GM12878 (cell line): ENCODE measurements around the gene NFKB2. TPM values are rescaled to one million over a fixed set of nuclear protein-coding genes. Genes with fewer than 3 reads are reported as not detected.

ENCODE experiments used
- CHD1 ChIP-seq: IDR thresholded peaks from 2 replicates; pipeline ENCODE4 v1.6.1; 2012; ENCODE audit warnings: low read depth, low read length, improper control_type of control experiment
- EGR1 ChIP-seq, 2 experiments: IDR thresholded peaks; 1 replicate in 1 of 2; 2 replicates in 1 of 2; pipeline ENCODE4 v1.6.1; 2011 to 2012; ENCODE audit warnings: low read depth in 2 of 2, low read length in 2 of 2, borderline replicate concordance in 1 of 2, mild to moderate bottlenecking in 1 of 2, moderate library complexity in 1 of 2
- ELK1 ChIP-seq: IDR thresholded peaks from 2 replicates; pipeline ENCODE4 v1.6.1; 2012; ENCODE audit warnings: low read depth, low read length, improper control_type of control experiment
- GABPA ChIP-seq: IDR thresholded peaks from 2 replicates; pipeline ENCODE4 v1.6.1; 2014; ENCODE audit warnings: antibody characterized with exemption, low read depth, mild to moderate bottlenecking, inconsistent platforms
- HDAC2 ChIP-seq: fragments of 200-600 bp; sonication (generic); IDR thresholded peaks from 2 replicates; pipeline ENCODE4 v1.6.1; 2017
- IRF3 ChIP-seq: fragments of 450-650 bp; IDR thresholded peaks from 2 replicates; pipeline ENCODE4 v1.6.1; 2014; ENCODE audit warnings: mild to moderate bottlenecking
- NFYA ChIP-seq: IDR thresholded peaks from 2 replicates; pipeline ENCODE4 v1.6.1; 2011; ENCODE audit warnings: low read depth, mild to moderate bottlenecking, low read length, improper control_type of control experiment, borderline replicate concordance
- NR2C1 ChIP-seq: fragments of 450-650 bp; IDR thresholded peaks from 2 replicates; pipeline ENCODE4 v1.6.1; 2017; ENCODE audit warnings: antibody characterized with exemption, mild to moderate bottlenecking, moderate library complexity
- RB1 ChIP-seq: fragments of 450-650 bp; formaldehyde crosslinking; IDR thresholded peaks from 2 replicates; pipeline ENCODE4 v1.6.1; 2017; ENCODE audit warnings: mild to moderate bottlenecking, borderline replicate concordance
- RELB ChIP-seq: fragments of 450-650 bp; IDR thresholded peaks from 2 replicates; pipeline ENCODE4 v1.6.1; 2017; ENCODE audit warnings: low read depth, mild to moderate bottlenecking, moderate library complexity
- STAT3 ChIP-seq: IDR thresholded peaks from 2 replicates; pipeline ENCODE4 v1.6.1; 2011; ENCODE audit warnings: low read depth, low read length, improper control_type of control experiment
- TARDBP ChIP-seq: IDR thresholded peaks from 2 replicates; pipeline ENCODE4 v1.6.1; 2016; ENCODE audit warnings: borderline replicate concordance
- TBL1XR1 ChIP-seq: IDR thresholded peaks from 2 replicates; pipeline ENCODE4 v1.6.1; 2012; ENCODE audit warnings: low read depth, low read length, improper control_type of control experiment
- TCF3 ChIP-seq: IDR thresholded peaks from 2 replicates; pipeline ENCODE4 v1.6.1; 2012; ENCODE audit warnings: low read depth, mild to moderate bottlenecking, low read length, borderline replicate concordance; ENCODE audit not compliant: insufficient read depth
- USF2 ChIP-seq: IDR thresholded peaks from 2 replicates; pipeline ENCODE4 v1.6.1; 2011; ENCODE audit warnings: low read depth, low read length, improper control_type of control experiment, borderline replicate concordance
- YBX1 ChIP-seq: fragments of 450-650 bp; IDR thresholded peaks from 2 replicates; pipeline ENCODE4 v1.6.1; 2016; ENCODE audit warnings: antibody characterized with exemption
- polyA plus RNA-seq, 11 experiments: library from polyadenylated mRNA; depleted of rRNA in 4 of 11; unstranded in 6 of 11; stranded (reverse) in 5 of 11; fragments of >200 nt; fragmentation: Nextera tagmentation in 4 of 11; fragmentation: Illumina TruSeq in 1 of 11; extraction: Ambion mirVana in 4 of 11; extraction: Trizol in 1 of 11; gene quantifications; 1 replicate in 1 of 11; 2 replicates in 10 of 11; pipeline versions ENCODE4 v1.2.1 to v1.2.3, GENCODE V29; 2011 to 2016; ENCODE audit warnings: inconsistent platforms in 2 of 11, missing spikeins in 2 of 11, low read depth in 1 of 11
- total RNA-seq, 4 experiments: library from RNA; depleted of rRNA in 3 of 4; stranded (reverse); fragments of >200 nt in 3 of 4; fragmentation: Illumina TruSeq in 1 of 4; extraction: Trizol in 1 of 4; gene quantifications; 2 replicates each; pipeline versions ENCODE4 v1.2.1 to v1.2.3, GENCODE V29; 2013 to 2021

Gene NFKB2
- total and polyA plus RNA-seq, 10 of the 15 experiments (the other 5 are each of a cell fraction or from before 2014, with no cell fraction given) = 0.56 to 144 (median 49.4) TPM

- TF ChIP-seq ELK1 = no peak
- TF ChIP-seq USF2 = no peak
- no peak for TF ChIP-seq IRF3
- no peak for TF ChIP-seq GABPA
- no peak for TF ChIP-seq CHD1
- TF ChIP-seq TCF3 = 0 out of 2 replicates have a peak, but pooled peaks have one; percentile 14
- peak; percentile 95 for TF ChIP-seq RELB
- no peak for TF ChIP-seq TBL1XR1
- no peak for TF ChIP-seq HDAC2
- TF ChIP-seq YBX1 = no peak
- TF ChIP-seq TARDBP = no peak
- peak; percentile 6; the same call in 1 of the 2 replicates for TF ChIP-seq NR2C1
- 0 out of 3 replicates have a peak, but pooled peaks of 1 of the 2 experiments have one; percentile 49 for TF ChIP-seq EGR1 (IDR thresholded peaks at IDR 0.05; ENCODE audit: borderline replicate concordance in 1 of 2, low read depth in 2 of 2, low read length in 2 of 2)
- peak; percentile 72; the same call in 1 of the 2 replicates for TF ChIP-seq RB1
- no peak for TF ChIP-seq STAT3
- TF ChIP-seq NFYA = no peak
Observed at GRCh38 chr10:102395400-102396316, at the start of gene NFKB2 (continued).
